Measurements from ENCODE around the gene RNF13.
A peak's percentile ranks its signal among the peaks of the same experiment; 100 is the strongest.
"Not testable (repeated sequence)": the region's sequence is repeated elsewhere in the genome, so short reads cannot be mapped to it uniquely, and the experiment has no call there.

Gene RNF13

DNA sequence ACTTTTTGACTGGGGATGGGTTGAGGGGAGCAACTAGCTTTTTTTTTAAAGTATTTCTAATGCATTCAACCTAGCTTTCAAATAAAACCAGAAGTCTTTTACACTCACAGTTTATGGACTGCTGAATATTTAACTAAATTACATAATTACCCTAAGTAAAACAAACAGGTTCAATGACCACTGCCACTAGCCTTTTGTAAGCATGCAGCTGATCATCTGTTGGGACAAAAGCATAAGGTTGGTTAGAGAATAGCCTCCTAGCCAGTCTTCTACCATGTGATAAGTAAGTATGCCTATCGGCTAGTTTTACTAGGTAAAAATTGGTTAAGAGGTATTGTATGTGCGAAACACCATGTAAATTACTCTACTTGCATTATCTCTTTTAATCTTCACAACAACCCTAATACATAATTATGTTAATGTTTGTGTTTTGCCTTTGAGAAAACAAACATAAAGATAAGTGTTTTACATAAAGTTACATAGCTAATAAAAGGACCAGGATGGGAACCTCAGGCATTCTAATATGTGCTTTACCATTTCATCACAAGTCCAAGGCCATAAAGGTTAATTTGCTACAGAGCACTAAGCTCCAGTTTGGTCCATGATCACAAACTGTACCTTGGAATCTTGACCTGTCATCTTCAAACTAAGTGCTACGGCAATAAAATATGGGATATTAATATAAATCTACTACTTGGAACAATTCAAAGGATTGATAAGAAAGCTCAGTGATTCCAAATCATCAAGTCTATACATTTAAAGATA, 144.5 kb downstream of the RNF13 start:
- no peak for DNase-seq (ENCODE audit: low spot score)

DNA sequence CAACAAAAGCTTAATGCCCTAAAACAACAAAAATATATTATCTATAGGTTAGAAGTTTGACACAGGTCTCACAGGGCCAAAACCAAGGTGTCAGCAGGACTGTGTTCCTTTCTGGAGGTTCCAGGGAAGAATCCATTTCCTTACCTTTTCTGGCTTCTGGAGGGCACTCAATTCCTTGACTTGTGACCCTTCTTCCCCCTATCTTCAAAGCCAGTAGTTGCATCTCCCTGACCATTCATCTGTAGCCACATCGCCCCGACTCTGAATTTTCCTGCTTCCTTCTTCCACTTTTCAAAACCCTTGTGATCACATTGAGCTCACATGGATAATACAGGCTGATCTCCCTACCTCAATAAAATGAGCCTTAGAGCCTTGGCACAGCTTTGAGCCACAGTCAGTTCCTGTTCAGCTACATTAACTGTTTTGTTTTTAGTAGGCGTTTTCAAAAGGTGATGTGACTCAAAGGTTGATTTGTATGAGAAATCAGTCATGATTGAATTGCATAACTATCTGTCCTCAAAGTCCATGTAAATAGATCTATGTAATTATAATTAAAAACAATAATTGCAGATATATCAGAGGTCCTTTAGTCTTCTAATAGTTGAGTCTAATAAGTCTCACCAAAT, 145.3 kb downstream of the RNF13 start:
- no peak for DNase-seq (ENCODE audit: low spot score)

DNA sequence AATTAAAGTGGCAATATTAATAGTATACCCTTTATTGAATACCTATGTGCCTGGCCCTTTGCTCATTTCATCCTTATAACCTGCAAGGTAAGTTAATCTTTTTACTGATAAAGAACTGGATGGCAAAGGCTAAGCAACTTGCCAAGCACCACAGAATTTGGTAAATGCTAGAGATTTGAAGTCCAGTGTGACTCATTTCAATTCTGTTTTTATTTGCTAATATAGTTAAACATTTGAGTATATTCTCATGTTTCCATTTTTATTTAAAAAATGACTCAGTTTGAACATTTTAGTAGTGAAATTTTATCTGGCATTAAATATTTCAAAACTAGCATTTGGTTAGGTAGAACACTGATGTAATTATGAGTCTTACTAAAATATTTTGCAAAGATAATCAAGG, 146.4 kb downstream of the RNF13 start:
- no peak for DNase-seq (ENCODE audit: low spot score)

DNA sequence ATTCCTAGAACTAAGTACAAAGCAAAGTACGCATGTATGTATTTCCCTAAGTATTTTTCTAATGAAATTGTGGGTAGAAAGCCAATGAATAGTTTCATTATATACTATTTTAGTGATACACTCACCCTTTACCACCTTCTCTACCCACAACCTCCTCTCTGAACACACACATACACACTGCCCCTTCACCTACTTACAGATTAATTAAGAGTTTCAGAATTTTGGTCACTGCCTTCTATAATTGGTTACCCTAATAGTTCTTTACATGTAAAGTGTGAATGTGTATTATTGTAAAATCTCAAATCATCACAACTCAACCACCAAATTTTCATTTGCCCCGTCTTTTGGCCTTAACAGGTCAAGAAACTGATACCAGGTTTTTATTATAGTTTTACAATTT, 150.5 kb downstream of the RNF13 start:
- no peak for DNase-seq (ENCODE audit: low spot score)

DNA sequence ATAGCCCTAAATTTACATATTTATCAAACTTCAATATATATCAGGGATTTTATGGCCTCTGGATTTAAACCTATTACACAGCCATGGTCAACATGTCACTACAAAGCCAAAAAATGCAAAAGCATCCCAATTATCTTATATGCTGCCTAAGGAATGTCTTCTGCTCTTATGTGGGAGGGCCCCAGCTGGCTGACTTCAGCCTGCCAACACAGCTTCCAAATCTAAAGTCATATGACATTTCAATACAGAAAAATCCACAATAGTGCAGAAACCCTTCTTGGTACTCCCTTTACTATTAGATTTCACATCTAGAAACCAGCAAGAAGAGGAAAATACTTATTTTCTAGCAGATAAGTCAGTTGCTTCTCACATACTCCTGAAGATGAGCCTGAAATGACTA, 151.3 kb downstream of the RNF13 start:
- no peak for DNase-seq (ENCODE audit: low spot score)

DNA sequence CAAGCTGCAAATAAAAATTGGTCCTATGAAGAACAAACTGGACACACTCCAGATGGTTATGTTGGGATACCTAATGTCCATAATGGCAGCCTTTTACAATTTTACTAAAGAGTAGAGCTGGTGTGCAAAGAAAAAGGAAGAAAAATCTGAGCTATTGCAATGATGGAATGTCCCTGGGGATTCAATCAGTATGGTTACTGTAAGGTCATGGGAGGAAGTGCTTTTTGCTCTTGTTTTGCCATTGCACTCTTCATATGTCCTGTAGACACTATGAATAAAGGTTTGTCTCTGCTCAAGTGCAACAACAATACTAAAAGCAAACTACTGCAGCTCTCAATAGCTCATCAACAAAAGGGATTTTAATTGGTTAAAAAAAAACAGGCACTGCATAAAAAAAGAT, 152.3 kb downstream of the RNF13 start:
- DNase-seq (ENCODE audit: low spot score): no peak

DNA sequence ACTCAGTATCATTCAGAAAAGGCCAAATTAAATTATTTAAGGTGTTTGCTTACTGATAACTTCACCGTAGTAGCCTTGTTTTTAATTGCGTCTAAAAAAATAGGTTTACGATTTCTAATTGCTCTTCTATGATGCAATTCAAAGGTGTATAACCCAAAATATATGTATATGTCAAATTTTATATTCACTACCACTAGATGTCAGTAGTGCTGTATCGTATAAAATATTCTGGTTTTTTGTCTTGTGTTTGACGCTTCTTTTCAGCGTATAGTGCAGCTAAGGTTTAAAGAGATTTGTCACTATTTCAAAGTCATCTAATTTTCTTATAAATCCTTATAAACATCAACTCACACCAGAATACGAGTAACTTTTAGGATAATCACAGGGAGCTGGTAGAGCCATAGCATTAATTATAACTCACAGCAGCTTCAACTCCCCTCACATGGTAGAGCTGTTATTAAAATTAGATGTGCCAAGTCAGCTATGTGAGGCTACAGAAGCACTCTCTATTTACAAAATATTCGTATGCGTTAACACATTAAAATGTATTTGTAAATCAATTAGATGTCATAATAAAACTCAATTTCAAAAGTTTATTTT, 154.2 kb downstream of the RNF13 start:
- DNase-seq (ENCODE audit: low spot score): peak; percentile 64

DNA sequence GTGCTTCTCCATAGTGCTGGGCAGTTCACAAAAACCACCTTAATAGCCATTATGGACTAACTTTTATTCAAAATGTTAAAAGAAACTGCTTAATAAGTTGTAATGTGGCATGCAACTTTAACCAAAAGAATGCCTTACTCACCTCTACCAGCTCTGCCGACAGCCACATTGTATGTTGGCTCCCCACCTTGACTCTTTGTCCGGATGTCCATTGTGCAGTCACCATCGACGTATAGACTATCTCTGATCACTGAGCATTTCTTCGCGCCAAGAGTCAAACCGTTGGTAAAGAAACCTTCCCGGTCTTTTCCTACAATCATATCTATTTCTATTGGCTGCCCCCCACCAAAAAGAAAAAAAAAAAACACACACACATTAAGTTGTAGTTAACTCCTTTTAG, 155.2 kb downstream of the RNF13 start:
- peak; percentile 45 for DNase-seq (ENCODE audit: low spot score)

DNA sequence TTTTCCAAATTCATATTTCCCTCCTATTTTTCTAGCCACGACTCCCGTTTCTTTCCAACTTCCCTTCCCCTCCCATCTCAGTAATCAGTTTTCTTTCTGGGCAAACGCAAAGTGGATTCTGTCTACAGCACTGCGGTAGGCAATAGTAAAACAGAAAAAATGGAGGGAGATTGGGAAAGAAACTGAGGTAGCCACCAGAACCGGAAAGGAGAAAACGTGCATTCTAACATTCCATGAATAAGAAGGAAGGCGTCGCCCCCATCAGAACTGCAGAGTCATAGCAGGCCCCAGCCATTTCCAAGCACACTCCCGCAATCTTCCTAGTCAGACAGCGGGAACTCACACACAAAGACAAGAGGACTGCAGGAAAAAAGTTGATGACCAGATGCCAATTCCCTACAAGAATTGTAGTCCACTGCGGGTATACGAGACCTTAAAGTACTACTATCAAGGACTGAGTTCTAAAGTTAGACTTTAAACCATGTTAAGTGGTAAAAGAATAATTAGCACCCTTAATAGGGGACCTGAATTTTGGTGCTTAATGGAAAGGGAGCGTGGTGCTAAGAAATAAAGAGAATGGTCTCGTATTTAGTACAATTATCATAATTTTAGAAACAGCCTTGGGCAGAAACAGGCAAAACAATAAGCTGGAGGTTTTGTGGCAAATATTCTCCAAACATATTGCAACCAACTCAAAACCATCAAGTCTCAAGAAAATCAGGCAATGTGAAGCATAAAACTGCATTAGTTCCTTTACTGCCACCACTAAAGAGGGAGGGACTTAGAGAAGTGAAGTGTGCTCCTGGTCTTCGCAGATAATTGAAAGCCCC, 156.3 kb downstream of the RNF13 start:
- peak; percentile 86 for DNase-seq (ENCODE audit: low spot score)

DNA sequence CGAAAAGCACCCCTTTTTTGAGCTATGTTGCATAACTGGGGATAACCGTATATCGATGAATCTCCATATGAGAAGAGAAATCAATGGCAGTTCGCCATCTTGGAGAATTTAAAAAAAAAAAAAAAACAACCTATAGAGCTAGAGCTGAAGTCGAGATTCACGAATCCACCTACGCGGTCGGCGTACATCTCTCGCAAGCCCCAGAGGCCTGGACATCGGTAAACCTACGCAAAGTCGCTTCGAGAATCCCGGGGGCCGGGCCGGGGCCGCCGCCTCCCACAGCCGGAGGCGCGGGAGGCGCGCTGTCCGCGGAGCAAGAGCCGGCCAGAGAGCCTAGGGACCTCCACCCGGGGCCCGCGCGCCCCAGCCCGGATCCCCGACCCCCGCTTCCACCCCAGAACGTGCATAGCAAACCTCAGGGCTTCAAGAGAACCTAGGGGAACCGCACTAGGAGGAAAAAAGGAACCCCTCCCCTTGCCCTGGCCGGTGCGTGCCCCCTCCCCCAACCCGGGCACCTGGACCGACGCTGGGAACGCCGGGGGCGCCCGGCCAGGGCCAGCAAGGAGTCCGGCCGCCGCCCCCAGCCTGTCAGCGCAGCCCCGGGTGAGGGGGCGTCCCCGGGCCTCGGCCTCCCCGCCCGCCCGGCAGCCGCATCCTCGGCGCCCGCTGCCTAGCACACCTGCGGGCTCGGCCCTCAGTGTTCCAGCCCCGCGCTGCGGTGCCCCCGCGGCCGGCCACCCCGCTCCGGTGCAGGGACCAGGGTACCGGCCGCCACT, 157.1 kb downstream of the RNF13 start:
- peak; percentile 86 for DNase-seq (ENCODE audit: low spot score)

DNA sequence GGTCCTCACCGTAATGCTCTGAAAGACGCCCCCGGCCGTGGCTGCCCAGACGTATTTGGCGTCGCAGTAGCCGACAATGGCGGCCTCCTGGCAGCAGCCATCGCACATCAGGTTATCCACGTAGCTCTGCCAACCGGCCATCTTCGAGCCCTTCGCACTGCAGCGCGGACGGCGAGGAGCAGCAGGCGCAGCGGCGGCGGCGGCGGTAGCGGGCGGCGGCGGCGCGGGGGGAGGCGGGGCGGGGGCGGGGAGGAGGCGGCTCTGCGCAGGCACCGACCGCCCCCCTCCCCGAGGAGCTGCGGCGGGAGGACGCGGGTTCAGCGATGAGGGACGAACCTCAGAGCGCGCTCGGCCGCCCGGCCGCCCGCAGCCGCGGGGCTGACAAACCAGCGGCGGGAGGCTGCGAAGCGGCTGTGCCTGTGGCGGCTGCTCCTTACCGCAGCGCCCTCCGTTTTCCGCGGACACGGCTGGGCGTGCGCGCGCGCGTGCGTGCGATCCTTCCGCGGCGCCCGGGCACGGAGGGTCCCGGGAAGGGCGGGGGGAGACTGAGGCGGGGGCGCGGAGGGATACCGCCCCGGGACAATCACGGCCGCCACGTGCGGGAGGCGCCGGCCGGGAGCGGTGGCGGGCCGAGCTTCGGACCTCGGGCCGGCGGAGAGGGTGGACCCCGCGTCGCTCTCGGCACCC, 157.8 kb downstream of the RNF13 start, which contains the start of gene PFN2:
PFN2 (minus strand) TSS at position 180 of the 687 bp plus-strand sequence; CDS start at position 141, 39 bp downstream.
- peak; percentile 88 for DNase-seq (ENCODE audit: low spot score)

DNA sequence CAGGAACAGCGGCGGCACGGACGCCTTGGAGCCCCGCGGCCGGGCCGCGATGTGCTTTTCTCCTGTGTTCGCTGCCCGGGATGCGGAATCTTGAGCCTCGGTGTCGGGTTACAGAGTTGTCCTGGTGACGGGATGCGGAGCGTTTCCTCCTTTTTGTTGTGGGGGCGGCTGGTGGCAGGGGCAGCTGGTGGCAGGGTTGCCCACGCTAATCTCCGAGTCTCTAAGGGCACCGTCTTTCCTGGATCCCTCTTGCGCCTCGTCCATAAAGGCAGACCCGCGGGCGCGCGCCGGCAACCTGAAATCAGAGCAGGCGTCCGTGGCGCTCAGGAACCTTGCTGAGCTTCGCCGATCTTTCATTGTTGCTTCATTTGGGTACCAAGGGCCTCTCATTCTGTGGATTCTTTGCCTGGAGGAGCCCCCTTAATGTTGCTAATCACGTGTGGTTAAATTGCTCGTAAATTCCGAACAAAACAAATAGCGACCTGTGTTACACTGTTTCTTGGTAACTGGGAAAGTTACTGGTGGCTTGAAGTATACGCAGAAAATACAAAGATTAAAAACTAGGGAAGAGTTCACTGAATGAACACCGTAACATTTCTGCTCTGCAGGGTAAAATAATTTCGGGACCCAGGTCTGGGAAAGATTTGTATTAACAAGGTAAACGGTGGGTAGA, 158.5 kb downstream of the RNF13 start:
- DNase-seq (ENCODE audit: low spot score): no peak

DNA sequence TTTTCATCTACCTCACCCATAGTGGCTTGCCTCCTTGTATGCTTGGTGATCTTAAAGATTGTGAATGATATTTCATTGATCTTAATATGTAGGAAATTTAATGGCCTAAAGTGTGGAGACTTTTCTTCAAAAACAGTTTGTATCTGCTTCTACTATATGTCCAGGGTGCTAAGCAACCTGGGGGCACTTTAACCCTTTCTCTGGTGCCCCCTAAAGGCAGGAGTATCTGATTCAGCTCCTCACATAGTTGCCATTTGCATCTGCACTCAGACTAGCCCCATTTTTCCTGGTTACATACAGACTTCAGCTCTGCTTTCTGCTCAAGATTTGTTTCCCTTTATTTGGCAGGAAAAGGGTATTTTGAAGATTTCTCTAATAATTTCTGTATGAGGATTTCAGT, 162.9 kb downstream of the RNF13 start:
- no peak for DNase-seq (ENCODE audit: low spot score)

DNA sequence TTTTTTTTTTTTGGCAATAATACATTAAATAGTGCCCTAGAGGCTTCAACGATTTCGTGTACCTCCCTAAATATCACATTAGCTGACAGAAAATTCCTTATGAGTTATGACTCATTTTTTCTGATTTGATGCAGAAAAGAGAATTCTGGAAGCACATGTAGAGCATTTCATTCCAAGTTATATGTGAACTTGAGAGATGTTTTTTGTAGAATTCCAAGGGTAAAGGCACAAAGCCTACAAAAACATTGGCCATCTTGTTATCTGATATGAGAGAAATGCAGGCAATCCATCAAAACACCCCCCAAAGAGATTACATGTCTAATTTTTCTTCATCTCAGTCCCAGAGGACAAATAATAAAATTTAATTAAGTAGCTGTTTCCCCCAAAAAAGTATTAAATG, 164.4 kb downstream of the RNF13 start:
- DNase-seq (ENCODE audit: low spot score): no peak

DNA sequence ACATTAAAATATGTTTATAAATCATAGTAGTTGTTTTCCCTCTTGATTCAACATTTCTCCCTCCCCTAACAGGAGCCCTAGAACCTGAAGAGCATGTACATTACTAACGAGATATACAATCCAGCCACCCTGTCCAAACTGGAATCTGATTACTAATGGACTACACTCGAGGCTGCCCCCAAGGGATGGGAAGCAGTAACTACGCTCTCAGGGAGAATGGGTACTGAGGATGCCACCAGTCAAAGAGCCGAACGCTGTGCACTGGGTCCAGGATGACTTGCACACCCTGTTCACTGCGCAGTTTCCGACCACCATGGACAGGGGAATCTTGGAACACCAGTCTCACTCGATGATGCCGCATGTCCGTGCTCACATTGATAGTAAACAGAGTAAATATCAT, 169.0 kb downstream of the RNF13 start:
- DNase-seq (ENCODE audit: low spot score): not testable (repeated sequence)

DNA sequence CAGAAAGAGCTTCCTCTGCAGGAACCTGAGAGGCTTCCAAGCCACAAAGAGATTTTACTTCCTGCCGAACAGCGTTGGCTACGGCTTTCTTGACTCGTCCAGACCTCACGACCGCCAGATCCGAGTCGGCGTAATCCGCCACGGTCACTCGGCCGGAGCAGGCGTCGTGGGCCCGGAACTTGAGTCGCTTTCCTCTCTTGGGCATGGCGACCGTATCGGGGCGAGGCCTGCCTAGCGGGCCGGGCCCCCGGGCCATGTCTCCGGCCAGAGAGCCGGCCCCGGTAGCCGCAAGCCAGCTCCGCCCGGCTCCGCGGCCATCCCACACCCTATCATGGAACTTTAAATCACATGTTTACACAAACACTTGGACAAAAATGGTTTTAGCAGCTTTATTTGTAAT, 170.0 kb downstream of the RNF13 start:
- not testable (repeated sequence) for DNase-seq (ENCODE audit: low spot score)

DNA sequence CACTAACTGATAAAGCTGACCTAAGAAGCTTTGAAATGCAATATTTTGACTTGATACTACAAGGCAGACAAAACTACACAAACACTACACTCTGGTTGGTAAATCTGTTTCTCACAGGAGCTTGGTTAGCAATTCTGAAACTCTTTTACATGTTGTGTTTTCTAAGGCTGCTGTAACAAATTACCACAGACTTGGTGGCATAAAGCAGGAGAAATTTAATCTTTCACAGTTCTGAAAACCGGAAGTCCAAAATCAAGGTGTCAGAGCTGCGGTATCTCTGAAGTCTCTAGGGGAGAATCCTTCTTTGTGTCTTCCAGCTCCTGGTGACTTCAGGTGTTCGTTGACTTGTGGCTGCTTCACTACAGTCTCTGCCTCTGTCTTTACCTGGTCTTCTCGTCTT, 170.6 kb downstream of the RNF13 start:
- no peak for DNase-seq (ENCODE audit: low spot score)

DNA sequence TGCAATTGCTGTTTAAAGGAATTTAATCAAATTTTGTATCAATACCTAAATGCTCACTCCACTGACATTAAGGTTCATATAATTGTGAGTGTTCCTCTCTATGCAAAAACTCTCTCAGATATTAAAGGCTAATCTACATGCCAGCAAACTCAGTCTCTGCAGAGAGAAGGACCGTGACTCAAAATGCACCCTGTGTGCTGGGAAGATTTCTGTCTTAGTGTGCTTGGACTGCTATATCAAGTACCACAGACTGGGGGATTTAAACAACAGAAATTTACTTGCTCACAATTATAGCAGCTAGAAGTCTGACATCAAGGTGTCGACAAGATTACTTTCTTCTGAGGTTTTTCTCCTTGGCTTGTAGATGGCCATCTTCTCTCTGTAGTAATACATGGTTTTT, 176.3 kb downstream of the RNF13 start:
- DNase-seq (ENCODE audit: low spot score): no peak

DNA sequence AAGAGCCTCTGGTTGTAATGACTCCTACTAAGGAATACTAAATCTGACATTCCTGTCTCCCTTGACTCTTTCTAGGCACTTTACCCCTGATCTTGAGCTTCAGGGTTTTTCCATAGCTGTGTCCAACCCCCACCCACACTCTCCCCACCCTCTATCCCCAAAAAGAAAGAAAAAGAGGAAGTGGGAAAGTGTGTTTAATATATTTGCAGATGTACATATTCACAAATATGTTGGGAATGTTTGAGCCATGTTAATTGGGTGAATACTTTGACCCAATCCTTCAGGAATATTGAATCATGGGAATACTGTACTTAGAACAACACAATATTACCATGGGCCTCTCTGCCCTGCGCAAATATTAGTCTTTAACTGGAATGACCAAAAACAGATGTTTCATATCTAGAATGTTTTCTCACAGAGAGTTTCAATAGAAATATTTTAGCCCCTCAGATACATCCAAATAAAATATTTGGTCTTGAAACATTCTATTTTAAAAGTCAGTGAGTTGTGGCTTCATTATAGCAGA, 177.5 kb downstream of the RNF13 start:
- no peak for DNase-seq (ENCODE audit: low spot score)
